Measurements from ENCODE around the gene LITAFD. TPM values are rescaled to one million over a fixed set of nuclear protein-coding genes. Genes with fewer than 3 reads are reported as not detected.

The LITAFD gene
- total and polyA plus RNA-seq, 2 experiments from 2014 or later, result not detected

DNA sequence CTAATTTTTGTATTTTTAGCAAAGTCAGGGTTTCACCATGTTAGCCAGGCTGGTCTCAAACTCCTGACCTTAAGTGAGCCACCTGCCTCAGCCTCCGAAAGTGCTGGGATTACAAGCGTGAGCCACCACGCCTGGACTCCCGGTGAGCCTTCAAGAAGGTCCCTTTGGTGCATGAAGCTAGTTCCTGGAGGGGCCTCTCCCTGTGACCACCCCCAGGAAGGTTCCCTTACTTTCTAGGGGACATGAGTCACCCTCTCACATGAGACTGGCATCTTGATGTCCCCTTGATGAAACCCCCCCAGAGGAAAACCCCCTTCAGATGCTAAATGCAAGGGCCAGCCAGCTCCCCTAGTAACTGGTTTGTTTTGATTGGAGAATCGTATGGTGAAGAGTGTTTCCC is 26.2 kb upstream of the LITAFD start (continued):
- TF ChIP-seq, protein P1, sequence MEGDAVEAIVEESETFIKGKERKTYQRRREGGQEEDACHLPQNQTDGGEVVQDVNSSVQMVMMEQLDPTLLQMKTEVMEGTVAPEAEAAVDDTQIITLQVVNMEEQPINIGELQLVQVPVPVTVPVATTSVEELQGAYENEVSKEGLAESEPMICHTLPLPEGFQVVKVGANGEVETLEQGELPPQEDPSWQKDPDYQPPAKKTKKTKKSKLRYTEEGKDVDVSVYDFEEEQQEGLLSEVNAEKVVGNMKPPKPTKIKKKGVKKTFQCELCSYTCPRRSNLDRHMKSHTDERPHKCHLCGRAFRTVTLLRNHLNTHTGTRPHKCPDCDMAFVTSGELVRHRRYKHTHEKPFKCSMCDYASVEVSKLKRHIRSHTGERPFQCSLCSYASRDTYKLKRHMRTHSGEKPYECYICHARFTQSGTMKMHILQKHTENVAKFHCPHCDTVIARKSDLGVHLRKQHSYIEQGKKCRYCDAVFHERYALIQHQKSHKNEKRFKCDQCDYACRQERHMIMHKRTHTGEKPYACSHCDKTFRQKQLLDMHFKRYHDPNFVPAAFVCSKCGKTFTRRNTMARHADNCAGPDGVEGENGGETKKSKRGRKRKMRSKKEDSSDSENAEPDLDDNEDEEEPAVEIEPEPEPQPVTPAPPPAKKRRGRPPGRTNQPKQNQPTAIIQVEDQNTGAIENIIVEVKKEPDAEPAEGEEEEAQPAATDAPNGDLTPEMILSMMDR (conservative IDR thresholded peaks at IDR 0.05; ENCODE audit: low read depth in 2 of 2), result no peak
- TF ChIP-seq, protein P2, sequence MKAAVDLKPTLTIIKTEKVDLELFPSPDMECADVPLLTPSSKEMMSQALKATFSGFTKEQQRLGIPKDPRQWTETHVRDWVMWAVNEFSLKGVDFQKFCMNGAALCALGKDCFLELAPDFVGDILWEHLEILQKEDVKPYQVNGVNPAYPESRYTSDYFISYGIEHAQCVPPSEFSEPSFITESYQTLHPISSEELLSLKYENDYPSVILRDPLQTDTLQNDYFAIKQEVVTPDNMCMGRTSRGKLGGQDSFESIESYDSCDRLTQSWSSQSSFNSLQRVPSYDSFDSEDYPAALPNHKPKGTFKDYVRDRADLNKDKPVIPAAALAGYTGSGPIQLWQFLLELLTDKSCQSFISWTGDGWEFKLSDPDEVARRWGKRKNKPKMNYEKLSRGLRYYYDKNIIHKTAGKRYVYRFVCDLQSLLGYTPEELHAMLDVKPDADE (IDR thresholded peaks at IDR 0.05), result no peak
- TF ChIP-seq, protein P3, sequence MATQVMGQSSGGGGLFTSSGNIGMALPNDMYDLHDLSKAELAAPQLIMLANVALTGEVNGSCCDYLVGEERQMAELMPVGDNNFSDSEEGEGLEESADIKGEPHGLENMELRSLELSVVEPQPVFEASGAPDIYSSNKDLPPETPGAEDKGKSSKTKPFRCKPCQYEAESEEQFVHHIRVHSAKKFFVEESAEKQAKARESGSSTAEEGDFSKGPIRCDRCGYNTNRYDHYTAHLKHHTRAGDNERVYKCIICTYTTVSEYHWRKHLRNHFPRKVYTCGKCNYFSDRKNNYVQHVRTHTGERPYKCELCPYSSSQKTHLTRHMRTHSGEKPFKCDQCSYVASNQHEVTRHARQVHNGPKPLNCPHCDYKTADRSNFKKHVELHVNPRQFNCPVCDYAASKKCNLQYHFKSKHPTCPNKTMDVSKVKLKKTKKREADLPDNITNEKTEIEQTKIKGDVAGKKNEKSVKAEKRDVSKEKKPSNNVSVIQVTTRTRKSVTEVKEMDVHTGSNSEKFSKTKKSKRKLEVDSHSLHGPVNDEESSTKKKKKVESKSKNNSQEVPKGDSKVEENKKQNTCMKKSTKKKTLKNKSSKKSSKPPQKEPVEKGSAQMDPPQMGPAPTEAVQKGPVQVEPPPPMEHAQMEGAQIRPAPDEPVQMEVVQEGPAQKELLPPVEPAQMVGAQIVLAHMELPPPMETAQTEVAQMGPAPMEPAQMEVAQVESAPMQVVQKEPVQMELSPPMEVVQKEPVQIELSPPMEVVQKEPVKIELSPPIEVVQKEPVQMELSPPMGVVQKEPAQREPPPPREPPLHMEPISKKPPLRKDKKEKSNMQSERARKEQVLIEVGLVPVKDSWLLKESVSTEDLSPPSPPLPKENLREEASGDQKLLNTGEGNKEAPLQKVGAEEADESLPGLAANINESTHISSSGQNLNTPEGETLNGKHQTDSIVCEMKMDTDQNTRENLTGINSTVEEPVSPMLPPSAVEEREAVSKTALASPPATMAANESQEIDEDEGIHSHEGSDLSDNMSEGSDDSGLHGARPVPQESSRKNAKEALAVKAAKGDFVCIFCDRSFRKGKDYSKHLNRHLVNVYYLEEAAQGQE (IDR thresholded peaks at IDR 0.05; ENCODE audit: unreplicated experiment), result no peak

DNA sequence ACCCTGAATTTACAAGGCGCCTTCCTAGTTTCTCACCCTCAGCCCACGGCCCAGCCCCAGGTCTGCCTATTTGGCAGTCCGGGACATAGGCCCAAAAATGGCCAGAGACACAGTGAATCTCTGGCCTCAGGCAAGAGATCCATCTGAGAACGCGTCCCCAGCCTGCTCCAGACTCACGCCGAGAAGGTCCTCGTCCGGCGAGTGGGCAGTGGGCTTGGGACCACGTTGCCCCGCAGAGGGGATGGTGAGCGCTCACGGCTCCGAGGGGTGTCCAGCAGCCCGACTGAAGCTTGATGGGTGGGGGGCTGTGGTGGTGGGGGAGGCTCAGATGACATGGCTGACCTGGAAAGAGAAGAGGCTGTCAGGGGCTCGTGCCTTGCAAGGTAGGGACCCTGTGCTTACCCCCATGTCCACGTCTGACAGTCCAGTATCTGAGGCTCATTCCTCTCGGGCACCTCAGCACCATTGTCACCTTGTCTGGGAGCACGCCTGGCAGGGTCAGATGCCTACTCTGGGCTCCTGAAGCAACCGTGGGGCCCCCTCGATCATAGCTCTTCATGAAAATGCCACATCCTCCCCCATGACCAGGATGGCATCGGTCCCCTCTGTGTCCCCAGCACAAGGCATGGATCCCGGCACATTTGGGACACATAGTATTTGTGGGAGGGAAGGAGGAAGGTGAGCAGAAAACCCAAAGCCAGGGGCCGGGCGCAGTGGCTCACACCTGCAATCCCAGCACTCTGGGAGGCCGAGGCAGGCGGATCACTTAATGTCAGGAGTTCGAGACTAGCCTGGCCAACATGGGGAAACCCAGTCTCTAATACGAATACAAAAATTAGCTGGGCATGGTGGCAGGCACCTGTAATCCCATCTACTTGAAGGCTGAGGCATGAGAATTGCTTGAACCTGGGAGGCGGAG is 22.9 kb upstream of the LITAFD start:
- no peaks in the 10 kb centered on the region for H3K9me3 Mint-ChIP-seq
- Histone ChIP-seq H3K27me3 (ENCODE audit: insufficient read depth) (no peaks in the 10 kb centered on the region), H3K9me2 (ENCODE audit: insufficient read depth) (no peaks in the 10 kb centered on the region), H3K4me2 (no peak overlapping the region), H3K36me3 (ENCODE audit: insufficient read depth) (peaks cover 19% of the 10 kb centered on the region), H3K4me1 (ENCODE audit: insufficient read depth) (peaks cover 30% of the 10 kb centered on the region), H3F3A (replicated peaks; ENCODE audit: low read depth) (peaks cover 36% of the 10 kb centered on the region), H2AFZ (no peak overlapping the region), H3K4me3 (no peak overlapping the region), H3K27ac (ENCODE audit: low read depth) (peak overlapping the region; percentile 50; the same call in 1 of the 2 replicates), H4K20me1 (replicated peaks; ENCODE audit: insufficient read depth) (peaks cover 64% of the 10 kb centered on the region), H3K79me2 (replicated peaks; ENCODE audit: insufficient read depth) (peaks cover 67% of the 10 kb centered on the region)
- no peak for DNase-seq (ENCODE audit: low spot score)
- peak overlapping the region; percentile 78 for H3K27ac Mint-ChIP-seq
- H3K27me3 Mint-ChIP-seq (ENCODE audit: insufficient read depth, low read depth, poor library complexity), result peaks cover 29% of the 10 kb centered on the region
- ATAC-seq, result no peak
- no peak overlapping the region for H3K4me3 Mint-ChIP-seq
- peaks cover 54% of the 10 kb centered on the region for H3K4me1 Mint-ChIP-seq
- peaks cover 81% of the 10 kb centered on the region for H3K36me3 Mint-ChIP-seq (ENCODE audit: low read depth)
- TF ChIP-seq ZNF114 (CRISPR knock-in tag; IDR thresholded peaks at IDR 0.05) (no peak), NANOG (IDR thresholded peaks at IDR 0.05; ENCODE audit: borderline replicate concordance) (no peak), EZH2phosphoT487 (IDR thresholded peaks at IDR 0.05; ENCODE audit: unreplicated experiment) (no peak), EZH2 (IDR thresholded peaks at IDR 0.05; ENCODE audit: low read depth, unreplicated experiment) (no peak), POLR2AphosphoS5 (IDR thresholded peaks at IDR 0.05; ENCODE audit: low read depth) (no peak; the same call in 1 of the 2 replicates), CREB1 (CRISPR knock-in tag; IDR thresholded peaks at IDR 0.05; ENCODE audit: low read depth) (no peak)
- TF ChIP-seq, protein P4, sequence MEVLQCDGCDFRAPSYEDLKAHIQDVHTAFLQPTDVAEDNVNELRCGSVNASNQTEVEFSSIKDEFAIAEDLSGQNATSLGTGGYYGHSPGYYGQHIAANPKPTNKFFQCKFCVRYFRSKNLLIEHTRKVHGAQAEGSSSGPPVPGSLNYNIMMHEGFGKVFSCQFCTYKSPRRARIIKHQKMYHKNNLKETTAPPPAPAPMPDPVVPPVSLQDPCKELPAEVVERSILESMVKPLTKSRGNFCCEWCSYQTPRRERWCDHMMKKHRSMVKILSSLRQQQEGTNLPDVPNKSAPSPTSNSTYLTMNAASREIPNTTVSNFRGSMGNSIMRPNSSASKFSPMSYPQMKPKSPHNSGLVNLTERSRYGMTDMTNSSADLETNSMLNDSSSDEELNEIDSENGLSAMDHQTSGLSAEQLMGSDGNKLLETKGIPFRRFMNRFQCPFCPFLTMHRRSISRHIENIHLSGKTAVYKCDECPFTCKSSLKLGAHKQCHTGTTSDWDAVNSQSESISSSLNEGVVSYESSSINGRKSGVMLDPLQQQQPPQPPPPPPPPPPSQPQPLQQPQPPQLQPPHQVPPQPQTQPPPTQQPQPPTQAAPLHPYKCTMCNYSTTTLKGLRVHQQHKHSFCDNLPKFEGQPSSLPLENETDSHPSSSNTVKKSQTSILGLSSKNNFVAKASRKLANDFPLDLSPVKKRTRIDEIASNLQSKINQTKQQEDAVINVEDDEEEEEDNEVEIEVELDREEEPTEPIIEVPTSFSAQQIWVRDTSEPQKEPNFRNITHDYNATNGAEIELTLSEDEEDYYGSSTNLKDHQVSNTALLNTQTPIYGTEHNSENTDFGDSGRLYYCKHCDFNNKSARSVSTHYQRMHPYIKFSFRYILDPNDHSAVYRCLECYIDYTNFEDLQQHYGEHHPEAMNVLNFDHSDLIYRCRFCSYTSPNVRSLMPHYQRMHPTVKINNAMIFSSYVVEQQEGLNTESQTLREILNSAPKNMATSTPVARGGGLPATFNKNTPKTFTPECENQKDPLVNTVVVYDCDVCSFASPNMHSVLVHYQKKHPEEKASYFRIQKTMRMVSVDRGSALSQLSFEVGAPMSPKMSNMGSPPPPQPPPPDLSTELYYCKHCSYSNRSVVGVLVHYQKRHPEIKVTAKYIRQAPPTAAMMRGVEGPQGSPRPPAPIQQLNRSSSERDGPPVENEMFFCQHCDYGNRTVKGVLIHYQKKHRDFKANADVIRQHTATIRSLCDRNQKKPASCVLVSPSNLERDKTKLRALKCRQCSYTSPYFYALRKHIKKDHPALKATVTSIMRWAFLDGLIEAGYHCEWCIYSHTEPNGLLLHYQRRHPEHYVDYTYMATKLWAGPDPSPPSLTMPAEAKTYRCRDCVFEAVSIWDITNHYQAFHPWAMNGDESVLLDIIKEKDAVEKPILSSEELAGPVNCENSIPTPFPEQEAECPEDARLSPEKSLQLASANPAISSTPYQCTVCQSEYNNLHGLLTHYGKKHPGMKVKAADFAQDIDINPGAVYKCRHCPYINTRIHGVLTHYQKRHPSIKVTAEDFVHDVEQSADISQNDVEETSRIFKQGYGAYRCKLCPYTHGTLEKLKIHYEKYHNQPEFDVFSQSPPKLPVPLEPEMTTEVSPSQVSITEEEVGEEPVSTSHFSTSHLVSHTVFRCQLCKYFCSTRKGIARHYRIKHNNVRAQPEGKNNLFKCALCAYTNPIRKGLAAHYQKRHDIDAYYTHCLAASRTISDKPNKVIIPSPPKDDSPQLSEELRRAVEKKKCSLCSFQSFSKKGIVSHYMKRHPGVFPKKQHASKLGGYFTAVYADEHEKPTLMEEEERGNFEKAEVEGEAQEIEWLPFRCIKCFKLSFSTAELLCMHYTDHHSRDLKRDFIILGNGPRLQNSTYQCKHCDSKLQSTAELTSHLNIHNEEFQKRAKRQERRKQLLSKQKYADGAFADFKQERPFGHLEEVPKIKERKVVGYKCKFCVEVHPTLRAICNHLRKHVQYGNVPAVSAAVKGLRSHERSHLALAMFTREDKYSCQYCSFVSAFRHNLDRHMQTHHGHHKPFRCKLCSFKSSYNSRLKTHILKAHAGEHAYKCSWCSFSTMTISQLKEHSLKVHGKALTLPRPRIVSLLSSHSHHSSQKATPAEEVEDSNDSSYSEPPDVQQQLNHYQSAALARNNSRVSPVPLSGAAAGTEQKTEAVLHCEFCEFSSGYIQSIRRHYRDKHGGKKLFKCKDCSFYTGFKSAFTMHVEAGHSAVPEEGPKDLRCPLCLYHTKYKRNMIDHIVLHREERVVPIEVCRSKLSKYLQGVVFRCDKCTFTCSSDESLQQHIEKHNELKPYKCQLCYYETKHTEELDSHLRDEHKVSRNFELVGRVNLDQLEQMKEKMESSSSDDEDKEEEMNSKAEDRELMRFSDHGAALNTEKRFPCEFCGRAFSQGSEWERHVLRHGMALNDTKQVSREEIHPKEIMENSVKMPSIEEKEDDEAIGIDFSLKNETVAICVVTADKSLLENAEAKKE (CRISPR knock-in tag; IDR thresholded peaks at IDR 0.05), result no peak

Measured in GM23338 (cell line).